Nephron (organoid): ENCODE measurements around the gene SEC22C.

Experiments
- H3K27ac Mint-ChIP-seq, 3 experiments: 2 replicates each; pipeline ENCODE4 v1.8.0; 2020; ENCODE audit warnings: mixed read lengths in 3 of 3, mild to moderate bottlenecking in 2 of 3, moderate library complexity in 1 of 3
- H3K27me3 Mint-ChIP-seq: 2 replicates; pipeline ENCODE4 v1.8.0; 2021; ENCODE audit warnings: low read depth, mild to moderate bottlenecking, moderate library complexity, mixed read lengths
- H3K36me3 Mint-ChIP-seq: 2 replicates; pipeline ENCODE4 v1.8.0; 2020; ENCODE audit warnings: low read depth, mixed read lengths
- H3K4me1 Mint-ChIP-seq: 2 replicates; pipeline ENCODE4 v1.8.0; 2020; ENCODE audit warnings: mixed read lengths
- H3K4me3 Mint-ChIP-seq, 3 experiments: 2 replicates each; pipeline ENCODE4 v1.8.0; 2020; ENCODE audit warnings: mild to moderate bottlenecking in 3 of 3, mixed read lengths in 3 of 3, moderate library complexity in 2 of 3
- H3K9me3 Mint-ChIP-seq: 2 replicates; pipeline ENCODE4 v1.8.0; 2020; ENCODE audit warnings: mixed read lengths
- CTCF ChIP-seq, 3 experiments: fragments of 200-600 bp; sonication (generic); IDR thresholded peaks; one replicate each; pipeline ENCODE4 v1.5.0; 2021; ENCODE audit warnings: antibody characterized with exemption in 3 of 3; ENCODE audit not compliant: unreplicated experiment in 3 of 3

SEC22C gene

DNA sequence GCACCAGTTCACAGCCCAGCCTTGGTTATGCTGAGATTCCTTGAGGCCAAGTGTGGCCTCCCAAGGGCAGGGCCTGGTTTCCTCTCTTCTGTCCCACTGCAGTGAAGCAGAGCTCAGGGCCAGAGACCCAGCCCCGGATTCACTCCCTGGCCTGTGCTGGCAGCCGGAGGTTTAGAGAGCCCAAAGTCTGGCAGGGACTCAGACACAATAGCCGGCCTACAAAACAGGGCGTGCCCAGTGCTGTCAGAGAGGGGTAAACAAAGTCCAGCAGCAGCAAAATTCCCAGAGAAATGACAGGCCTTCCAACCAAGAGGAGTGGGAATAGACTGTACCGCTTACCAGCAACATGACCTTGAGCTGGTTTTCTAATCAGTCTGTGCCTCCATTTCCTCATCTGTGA lies 65.3 kb downstream of the SEC22C start:
- H3K9me3 Mint-ChIP-seq, result no peaks in the 10 kb centered on the region
- H3K27me3 Mint-ChIP-seq, result peaks cover 7% of the 10 kb centered on the region
- no peak for TF ChIP-seq CTCF (IDR thresholded peaks at IDR 0.05; ENCODE audit: unreplicated experiment in 3 of 3)

GRCh38 chr3:42515976-42516375 lies 65.8 kb downstream of the SEC22C start:
- H3K36me3 Mint-ChIP-seq, result no peaks in the 10 kb centered on the region
- no peaks in the 10 kb centered on the region for H3K4me1 Mint-ChIP-seq
- peaks cover 7% of the 10 kb centered on the region for H3K27me3 Mint-ChIP-seq
- no peaks in the 10 kb centered on the region for H3K9me3 Mint-ChIP-seq
- no peak overlapping the region for H3K4me3 Mint-ChIP-seq
- no peak for TF ChIP-seq CTCF (IDR thresholded peaks at IDR 0.05; ENCODE audit: unreplicated experiment in 3 of 3)
- H3K27ac Mint-ChIP-seq, result no peak overlapping the region

More for the DNA sequence above, 65.3 kb downstream of the SEC22C start:
- no peaks in the 10 kb centered on the region for H3K36me3 Mint-ChIP-seq
- H3K27ac Mint-ChIP-seq, result no peak overlapping the region
- H3K4me1 Mint-ChIP-seq, result no peaks in the 10 kb centered on the region
- H3K4me3 Mint-ChIP-seq, result no peak overlapping the region

DNA sequence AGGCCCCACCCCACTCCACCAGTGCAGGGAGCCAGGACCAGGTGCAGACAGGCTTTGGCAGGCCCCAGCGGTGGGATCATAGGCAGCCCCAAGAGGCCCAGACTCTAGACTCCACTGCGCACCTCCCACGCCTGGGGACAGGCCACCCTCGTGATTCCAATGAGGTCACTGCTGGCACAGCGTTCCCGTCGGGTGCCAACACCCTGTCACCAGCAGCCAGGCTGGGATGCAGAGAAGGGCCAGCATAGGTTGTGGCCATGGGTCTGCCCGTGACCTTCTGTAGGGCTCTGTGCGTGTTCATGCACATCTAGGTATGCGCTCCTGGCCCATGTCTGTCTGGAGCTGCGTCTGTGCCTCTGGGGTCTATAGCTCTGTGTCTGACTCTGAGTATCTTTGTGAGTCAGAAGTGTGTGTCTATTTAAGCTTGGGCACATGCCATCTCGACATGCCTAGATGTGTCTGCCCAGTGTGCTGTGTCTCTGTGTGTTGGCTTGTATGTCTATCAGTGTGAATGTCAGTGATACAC lies 66.3 kb downstream of the SEC22C start:
- TF ChIP-seq CTCF (IDR thresholded peaks at IDR 0.05; ENCODE audit: unreplicated experiment in 3 of 3), result no peak
- H3K36me3 Mint-ChIP-seq, result no peaks in the 10 kb centered on the region
- no peaks in the 10 kb centered on the region for H3K4me1 Mint-ChIP-seq
- no peak overlapping the region for H3K4me3 Mint-ChIP-seq
- H3K9me3 Mint-ChIP-seq, result no peaks in the 10 kb centered on the region
- no peak overlapping the region for H3K27ac Mint-ChIP-seq
- peaks cover 6% of the 10 kb centered on the region for H3K27me3 Mint-ChIP-seq

GRCh38 chr3:42514876-42515275 lies 66.9 kb downstream of the SEC22C start:
- no peaks in the 10 kb centered on the region for H3K9me3 Mint-ChIP-seq
- H3K4me3 Mint-ChIP-seq, result no peak overlapping the region
- H3K27me3 Mint-ChIP-seq, result peaks cover 2% of the 10 kb centered on the region
- no peak overlapping the region for H3K27ac Mint-ChIP-seq
- H3K36me3 Mint-ChIP-seq, result no peaks in the 10 kb centered on the region
- no peaks in the 10 kb centered on the region for H3K4me1 Mint-ChIP-seq
- TF ChIP-seq CTCF (IDR thresholded peaks at IDR 0.05; ENCODE audit: unreplicated experiment in 3 of 3), result no peak

DNA sequence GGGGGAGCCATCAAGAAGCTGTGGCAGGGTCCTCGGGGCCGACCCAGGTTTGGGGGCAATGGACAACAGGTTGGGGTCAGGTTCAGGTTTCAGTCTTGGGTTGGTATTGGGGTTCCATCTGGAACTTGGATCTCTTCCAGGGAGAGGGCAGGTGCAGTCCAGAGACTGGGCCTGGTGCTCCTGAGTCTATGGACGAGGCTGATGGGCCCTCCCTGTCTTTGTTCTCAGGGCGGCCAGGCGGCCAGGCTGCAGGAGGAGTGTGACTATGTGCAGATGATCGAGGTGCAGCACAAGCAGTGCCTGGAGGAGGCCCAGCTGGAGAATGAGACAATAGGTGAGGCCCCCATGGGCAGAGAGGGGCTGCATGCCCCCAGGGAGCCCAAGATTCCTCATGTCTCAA lies 68.2 kb downstream of the SEC22C start:
- H3K4me1 Mint-ChIP-seq, result no peaks in the 10 kb centered on the region
- H3K27me3 Mint-ChIP-seq, result peaks cover 4% of the 10 kb centered on the region
- no peaks in the 10 kb centered on the region for H3K9me3 Mint-ChIP-seq
- no peak overlapping the region for H3K4me3 Mint-ChIP-seq
- TF ChIP-seq CTCF (IDR thresholded peaks at IDR 0.05; ENCODE audit: unreplicated experiment in 3 of 3), result no peak
- H3K27ac Mint-ChIP-seq, result no peak overlapping the region
- H3K36me3 Mint-ChIP-seq, result no peaks in the 10 kb centered on the region

- Mint-ChIP-seq H3K36me3 (no peaks in the 10 kb centered on the region), H3K4me1 (no peaks in the 10 kb centered on the region), H3K27ac (no peak overlapping the region), H3K9me3 (no peaks in the 10 kb centered on the region), H3K4me3 (no peak overlapping the region), H3K27me3 (peaks cover 6% of the 10 kb centered on the region)
- no peak for TF ChIP-seq CTCF (IDR thresholded peaks at IDR 0.05; ENCODE audit: unreplicated experiment in 3 of 3)
Measured at GRCh38 chr3:42513121-42513520, 68.6 kb downstream of the SEC22C start.
